GM12872 (cell line): ENCODE data around the gene TAAR5.

Source experiments
- TF ChIP-seq, protein P1 (sequence below): IDR thresholded peaks from 3 replicates; pipeline ENCODE4 v1.5.1; 2011; ENCODE audit warnings: low read depth, mild to moderate bottlenecking, low read length, moderate library complexity; ENCODE audit not compliant: insufficient read depth

TAAR5 gene, protein sequence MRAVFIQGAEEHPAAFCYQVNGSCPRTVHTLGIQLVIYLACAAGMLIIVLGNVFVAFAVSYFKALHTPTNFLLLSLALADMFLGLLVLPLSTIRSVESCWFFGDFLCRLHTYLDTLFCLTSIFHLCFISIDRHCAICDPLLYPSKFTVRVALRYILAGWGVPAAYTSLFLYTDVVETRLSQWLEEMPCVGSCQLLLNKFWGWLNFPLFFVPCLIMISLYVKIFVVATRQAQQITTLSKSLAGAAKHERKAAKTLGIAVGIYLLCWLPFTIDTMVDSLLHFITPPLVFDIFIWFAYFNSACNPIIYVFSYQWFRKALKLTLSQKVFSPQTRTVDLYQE

GRCh38 chr6:132589454-132589853, at the start of gene TAAR5:
Gene TAAR5, minus strand, starts transcription at chr6:132589741. Its CDS starts 55 bp downstream, at chr6:132589686.
- TF ChIP-seq, protein P1, sequence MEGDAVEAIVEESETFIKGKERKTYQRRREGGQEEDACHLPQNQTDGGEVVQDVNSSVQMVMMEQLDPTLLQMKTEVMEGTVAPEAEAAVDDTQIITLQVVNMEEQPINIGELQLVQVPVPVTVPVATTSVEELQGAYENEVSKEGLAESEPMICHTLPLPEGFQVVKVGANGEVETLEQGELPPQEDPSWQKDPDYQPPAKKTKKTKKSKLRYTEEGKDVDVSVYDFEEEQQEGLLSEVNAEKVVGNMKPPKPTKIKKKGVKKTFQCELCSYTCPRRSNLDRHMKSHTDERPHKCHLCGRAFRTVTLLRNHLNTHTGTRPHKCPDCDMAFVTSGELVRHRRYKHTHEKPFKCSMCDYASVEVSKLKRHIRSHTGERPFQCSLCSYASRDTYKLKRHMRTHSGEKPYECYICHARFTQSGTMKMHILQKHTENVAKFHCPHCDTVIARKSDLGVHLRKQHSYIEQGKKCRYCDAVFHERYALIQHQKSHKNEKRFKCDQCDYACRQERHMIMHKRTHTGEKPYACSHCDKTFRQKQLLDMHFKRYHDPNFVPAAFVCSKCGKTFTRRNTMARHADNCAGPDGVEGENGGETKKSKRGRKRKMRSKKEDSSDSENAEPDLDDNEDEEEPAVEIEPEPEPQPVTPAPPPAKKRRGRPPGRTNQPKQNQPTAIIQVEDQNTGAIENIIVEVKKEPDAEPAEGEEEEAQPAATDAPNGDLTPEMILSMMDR = no peak

- TF ChIP-seq, protein P1 = no peak
Observed at GRCh38 chr6:132634796-132635195, 45.3 kb upstream of the TAAR5 start.

GRCh38 chr6:132633362-132633761, 43.8 kb upstream of the TAAR5 start:
- TF ChIP-seq, protein P1 = no peak

DNA sequence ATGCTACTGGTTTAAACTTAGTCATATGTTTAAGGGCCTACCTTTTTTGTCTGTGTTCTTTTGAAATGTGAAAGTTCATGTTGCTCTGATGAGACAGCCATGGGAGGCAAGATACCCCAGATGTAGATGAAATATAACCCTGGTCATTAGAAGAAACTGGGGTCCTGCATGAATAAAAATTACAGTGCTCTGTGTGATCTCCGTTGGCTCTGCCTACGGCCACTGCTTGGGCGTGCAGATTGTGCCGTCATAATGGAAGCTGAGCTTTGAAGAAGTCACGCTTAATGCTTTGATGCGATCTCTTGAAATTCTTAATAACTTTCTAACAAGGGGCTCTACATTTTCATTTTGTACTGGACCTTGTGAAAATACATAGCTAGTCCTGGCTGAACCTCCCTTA, 34.6 kb upstream of the TAAR5 start, which contains the start of gene TAAR2:
Gene TAAR2 (minus strand): TSS at position 101 of the 400 bp plus-strand sequence. CDS start 0 bp downstream, at position 101.
- TF ChIP-seq, protein P1 = no peak

DNA sequence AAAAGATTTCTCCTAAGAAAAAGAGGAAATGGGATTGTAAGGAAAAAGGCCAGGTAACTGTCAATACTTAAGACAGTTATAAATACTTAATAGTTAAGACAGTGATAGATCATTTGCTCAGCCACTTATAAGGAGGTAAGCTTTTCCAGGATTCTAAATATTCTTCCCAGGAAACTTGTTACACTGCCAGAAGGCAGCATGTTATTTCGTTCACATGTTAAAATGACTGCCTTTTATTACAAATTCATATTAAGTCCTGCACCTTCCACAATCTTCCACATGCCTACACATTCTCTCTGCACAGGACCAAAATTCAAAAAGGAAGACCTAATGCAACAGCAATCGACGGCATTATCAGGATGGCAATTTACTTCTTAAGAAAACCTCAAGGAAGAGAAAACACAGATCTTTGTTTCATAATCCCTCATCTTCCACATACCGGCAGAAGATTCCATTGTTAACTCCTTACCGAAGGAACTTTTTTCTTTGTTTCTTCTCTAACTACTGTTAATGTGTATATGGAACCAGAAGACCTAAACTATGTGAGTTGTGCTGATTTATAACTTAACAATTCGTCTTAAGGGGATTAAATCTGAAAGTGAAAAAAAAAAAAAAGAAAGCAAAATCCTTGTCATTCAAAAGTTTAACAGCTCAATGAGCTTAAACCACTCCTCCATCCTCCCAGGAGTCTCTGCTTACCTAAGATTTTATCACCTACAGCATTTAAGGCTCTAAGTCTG, 33.7 kb upstream of the TAAR5 start:
- TF ChIP-seq, protein P1 = no peak

GRCh38 chr6:132616677-132617076, 27.1 kb upstream of the TAAR5 start:
- TF ChIP-seq, protein P1 = no peak

- TF ChIP-seq, protein P1 = no peak
Observed at GRCh38 chr6:132614554-132614953, 25.0 kb upstream of the TAAR5 start.
